IMR-90 (cell line): Measurements from ENCODE around the gene KDM2B. TPM values are rescaled to one million over a fixed set of nuclear protein-coding genes. Genes with fewer than 3 reads are reported as not detected.

ENCODE experiments used
- ATAC-seq: fragments of 200-7000 bp; cut with Tn5 transposase; 2 replicates; pipeline ENCODE4 v1.9.1; 2020; ENCODE audit warnings: low read depth, mild to moderate bottlenecking, moderate library complexity
- BruUV-seq: library from RNA; stranded (reverse); fragments of 400-500 nt; replicated peaks from 2 replicates; lab custom pipeline; 2021; lab: Mats Ljungman, UMichigan
- CTCF ChIA-PET: fragments of 300-600 bp; formaldehyde crosslinking; extraction: SDS; loops from one replicate; lab custom pipeline; 2021; ENCODE audit warnings: antibody characterized with exemption; lab: Yijun Ruan, JAX
- POLR2A ChIA-PET: fragments of 300-600 bp; sonication (Branson Sonifier 250); formaldehyde crosslinking; loops from one replicate; lab custom pipeline; 2022; ENCODE audit warnings: antibody characterized with exemption; ENCODE audit not compliant: unreplicated experiment; lab: Charles Lee
- DNase-seq: peaks from one replicate; pipeline ENCODE4 v3.0.0; 2013
- H2AFZ ChIP-seq: replicated peaks from 2 replicates; pipeline ENCODE3; 2013; ENCODE audit warnings: low read length, mild to moderate bottlenecking; ENCODE audit not compliant: poor library complexity
- H2AK5ac ChIP-seq: 2 replicates; pipeline ENCODE4 v1.6.1; 2013; ENCODE audit warnings: low read depth, low read length, inconsistent platforms
- H2AK9ac ChIP-seq: replicated peaks from 2 replicates; pipeline ENCODE3; 2013; ENCODE audit warnings: mild to moderate bottlenecking, low read depth, low read length, moderate library complexity; ENCODE audit not compliant: poor library complexity
- H2BK120ac ChIP-seq: 2 replicates; pipeline ENCODE4 v1.6.1; 2013; ENCODE audit warnings: low read depth, low read length, inconsistent platforms
- H2BK15ac ChIP-seq: 3 replicates; pipeline ENCODE4 v1.6.1; 2013; ENCODE audit warnings: low read depth, low read length, inconsistent platforms
- H2BK20ac ChIP-seq: 2 replicates; pipeline ENCODE4 v1.6.1; 2013; ENCODE audit warnings: low read depth, mild to moderate bottlenecking, inconsistent platforms, low read length, moderate library complexity
- H2BK5ac ChIP-seq: 2 replicates; pipeline ENCODE4 v1.6.1; 2013; ENCODE audit warnings: mild to moderate bottlenecking, low read depth, low read length, inconsistent platforms; ENCODE audit not compliant: poor library complexity, severe bottlenecking
- H3K14ac ChIP-seq: replicated peaks from 2 replicates; pipeline ENCODE4 v1.6.1; 2013; ENCODE audit warnings: low read depth, low read length, inconsistent platforms
- H3K18ac ChIP-seq: 2 replicates; pipeline ENCODE4 v1.6.1; 2013; ENCODE audit warnings: low read depth, low read length, control low read depth
- H3K23ac ChIP-seq: 2 replicates; pipeline ENCODE4 v1.6.1; 2013; ENCODE audit warnings: low read depth, low read length, inconsistent platforms
- H3K27ac ChIP-seq: 2 replicates; pipeline ENCODE4 v1.5.1; 2013; ENCODE audit warnings: mild to moderate bottlenecking, control low read depth, low read length; ENCODE audit not compliant: insufficient read depth
- H3K27me3 ChIP-seq: 2 replicates; pipeline ENCODE4 v1.6.1; 2013; ENCODE audit warnings: low read length; ENCODE audit not compliant: control insufficient read depth, insufficient read depth
- H3K36me3 ChIP-seq: 2 replicates; pipeline ENCODE4 v1.6.1; 2013; ENCODE audit warnings: low read length, mixed read lengths; ENCODE audit not compliant: control insufficient read depth, insufficient read depth
- H3K4ac ChIP-seq: 2 replicates; pipeline ENCODE4 v1.6.1; 2013; ENCODE audit warnings: low read depth, low read length, inconsistent platforms
- H3K4me1 ChIP-seq: 2 replicates; pipeline ENCODE4 v1.6.1; 2013; ENCODE audit warnings: low read length, mixed read lengths; ENCODE audit not compliant: control insufficient read depth, insufficient read depth
- H3K4me2 ChIP-seq: 2 replicates; pipeline ENCODE4 v1.6.1; 2013; ENCODE audit warnings: low read depth, mild to moderate bottlenecking, control low read depth, low read length, moderate library complexity
- H3K4me3 ChIP-seq: 2 replicates; pipeline ENCODE4 v1.5.1; 2013; ENCODE audit warnings: low read depth, mild to moderate bottlenecking, control low read depth, low read length, moderate library complexity; ENCODE audit not compliant: insufficient read depth
- H3K56ac ChIP-seq: 2 replicates; pipeline ENCODE4 v1.6.1; 2013; ENCODE audit warnings: low read length, inconsistent platforms; ENCODE audit not compliant: insufficient read depth; ENCODE audit errors: extremely low read depth
- H3K79me1 ChIP-seq, 2 experiments: 2 replicates each; pipeline ENCODE4 v1.6.1; 2013; ENCODE audit warnings: low read length in 2 of 2, inconsistent platforms in 1 of 2, low read depth in 1 of 2
- H3K9ac ChIP-seq: 2 replicates; pipeline ENCODE4 v1.6.1; 2013; ENCODE audit warnings: low read depth, low read length, control low read depth
- H3K9me1 ChIP-seq: 2 replicates; pipeline ENCODE4 v1.6.1; 2013; ENCODE audit warnings: low read length, inconsistent platforms; ENCODE audit not compliant: insufficient read depth
- H3K9me3 ChIP-seq: 2 replicates; pipeline ENCODE4 v1.6.1; 2013; ENCODE audit warnings: low read length; ENCODE audit not compliant: control insufficient read depth, insufficient read depth
- H4K20me1 ChIP-seq: 2 replicates; pipeline ENCODE4 v1.6.1; 2013; ENCODE audit warnings: low read length, inconsistent platforms; ENCODE audit not compliant: insufficient read depth
- H4K5ac ChIP-seq: 2 replicates; pipeline ENCODE4 v1.6.1; 2013; ENCODE audit warnings: mild to moderate bottlenecking, low read depth, low read length, control low read depth
- H4K8ac ChIP-seq, 2 experiments: 2 replicates each; pipeline ENCODE4 v1.6.1; 2013; ENCODE audit warnings: low read depth in 2 of 2, low read length in 2 of 2, control low read depth in 1 of 2, inconsistent platforms in 1 of 2
- H4K91ac ChIP-seq: 2 replicates; pipeline ENCODE4 v1.6.1; 2013; ENCODE audit warnings: low read depth, low read length, inconsistent platforms; ENCODE audit not compliant: insufficient read depth
- BHLHE40 ChIP-seq: fragments of 150-350 bp; IDR thresholded peaks from 2 replicates; pipeline ENCODE4 v1.6.1; 2016; ENCODE audit warnings: mild to moderate bottlenecking, low read depth, low read length
- CEBPB ChIP-seq: IDR thresholded peaks from 2 replicates; pipeline ENCODE4 v1.6.1; 2012; ENCODE audit warnings: low read depth, low read length, improper control_type of control experiment
- CHD1 ChIP-seq: IDR thresholded peaks from 2 replicates; pipeline ENCODE4 v1.6.1; 2012; ENCODE audit warnings: low read depth, low read length, improper control_type of control experiment
- ELK1 ChIP-seq: fragments of 150-350 bp; IDR thresholded peaks from 2 replicates; pipeline ENCODE4 v1.6.1; 2016; ENCODE audit warnings: low read depth, mild to moderate bottlenecking, low read length, moderate library complexity, borderline replicate concordance
- FOS ChIP-seq: fragments of 150-350 bp; IDR thresholded peaks from 2 replicates; pipeline ENCODE4 v1.6.1; 2016; ENCODE audit warnings: low read depth, low read length
- MAZ ChIP-seq: IDR thresholded peaks from 2 replicates; pipeline ENCODE4 v1.6.1; 2012; ENCODE audit warnings: low read depth, mild to moderate bottlenecking, low read length, improper control_type of control experiment, moderate library complexity, borderline replicate concordance
- MXI1 ChIP-seq: IDR thresholded peaks from 2 replicates; pipeline ENCODE4 v1.6.1; 2012; ENCODE audit warnings: low read depth, mild to moderate bottlenecking, low read length, moderate library complexity, borderline replicate concordance
- NFE2L2 ChIP-seq: fragments of 150-350 bp; IDR thresholded peaks from 2 replicates; pipeline ENCODE4 v1.6.1; 2016; ENCODE audit warnings: low read depth, mild to moderate bottlenecking, low read length
- POLR2A ChIP-seq: IDR thresholded peaks from 2 replicates; pipeline ENCODE4 v1.6.1; 2012; ENCODE audit warnings: mild to moderate bottlenecking, low read depth, low read length
- RAD21 ChIP-seq: IDR thresholded peaks from 2 replicates; pipeline ENCODE4 v1.6.1; 2012; ENCODE audit warnings: low read length, improper control_type of control experiment
- RCOR1 ChIP-seq: IDR thresholded peaks from 2 replicates; pipeline ENCODE4 v1.6.1; 2012; ENCODE audit warnings: mild to moderate bottlenecking, low read length, improper control_type of control experiment; ENCODE audit not compliant: insufficient replicate concordance
- RFX5 ChIP-seq: IDR thresholded peaks from 2 replicates; pipeline ENCODE4 v1.8.0; 2012; ENCODE audit warnings: low read depth, mild to moderate bottlenecking, low read length, moderate library complexity
- SMC3 ChIP-seq: fragments of 150-350 bp; IDR thresholded peaks from 2 replicates; pipeline ENCODE4 v1.6.1; 2016; ENCODE audit warnings: low read depth, mild to moderate bottlenecking, antibody characterized with exemption, low read length, moderate library complexity
- USF2 ChIP-seq: fragments of 150-350 bp; IDR thresholded peaks from 2 replicates; pipeline ENCODE4 v1.6.1; 2017; ENCODE audit warnings: mild to moderate bottlenecking, antibody characterized with exemption, low read length, low read depth
- WGBS, 2 experiments: methylation state at CpG; one replicate each; pipeline versions ENCODE4 v1.1.5 to v1.1.7; 2013; ENCODE audit warnings: missing lambda C conversion rate in 2 of 2; ENCODE audit not compliant: insufficient read length in 1 of 2; ENCODE audit errors: extremely low coverage in 2 of 2; 5-methylcytosine and 5-hydroxymethylcytosine counted together
- dilution Hi-C: fragments of 300-500 bp; cut with HindIII; formaldehyde crosslinking; loops from one replicate; pipeline ENCODE4 v1.14.3; 2018; ENCODE audit warnings: low sequenced_read_pairs; ENCODE audit not compliant: unreplicated experiment
- in situ Hi-C: fragments of 300-500 bp; cut with MboI; formaldehyde crosslinking; loops from 3 replicates; pipeline ENCODE4 v1.14.3; 2019; ENCODE audit warnings: low sequenced_read_pairs, inconsistent platforms, mixed read lengths
- intact Hi-C: fragments of 100-400 bp; cut with micrococcal nuclease; formaldehyde crosslinking; loops from 2 replicates; pipeline ENCODE4 v1.10.0; 2022
- polyA plus RNA-seq, 3 experiments: library from polyadenylated mRNA; depleted of rRNA; stranded (reverse); fragments of >200 nt; gene quantifications; 2 replicates each; pipeline ENCODE4 v1.2.3, GENCODE V29; 2012; ENCODE audit warnings: low replicate concordance in 1 of 3
- total RNA-seq: library from RNA; depleted of rRNA; stranded (reverse); fragments of >200 nt; gene quantifications from 2 replicates; pipeline ENCODE4 v1.2.3, GENCODE V29; 2012

Gene KDM2B
- total and polyA plus RNA-seq, 2 of the 4 experiments (the other 2 are of a cell fraction) = 22.6 to 24.2 TPM

GRCh38 chr12:121571920-121572319 lies 8.9 kb downstream of the KDM2B start:
- intact Hi-C loops = no loop called here

More at GRCh38 chr12:121571920-121572319, 8.9 kb downstream of the KDM2B start:
- H2AK9ac ChIP-seq = no peak overlapping the region
- H3K36me3 ChIP-seq = peaks cover 20% of the 10 kb centered on the region
- peaks cover 9% of the 10 kb centered on the region for H3K4me1 ChIP-seq
- no peak overlapping the region for H2BK5ac ChIP-seq
- H4K20me1 ChIP-seq = no peaks in the 10 kb centered on the region
- in situ Hi-C loops (no loop called here), dilution Hi-C loops (no loop called here)
- H3K79me1 ChIP-seq = peaks cover 16 to 26% of the 10 kb centered on the region in 2 experiments
- no peak overlapping the region for H3K18ac ChIP-seq
- no peak overlapping the region for H3K27ac ChIP-seq
- H2BK120ac ChIP-seq = no peak overlapping the region
- no peak overlapping the region for H2AK5ac ChIP-seq
- H3K23ac ChIP-seq = no peak overlapping the region
- H2BK20ac ChIP-seq = no peak overlapping the region
- no peak for TF ChIP-seq RAD21
- TF ChIP-seq MAZ = no peak
- no peak for TF ChIP-seq FOS
- TF ChIP-seq BHLHE40 = no peak
- no peak for TF ChIP-seq NFE2L2
- TF ChIP-seq CHD1 = no peak
- no peak for TF ChIP-seq ELK1
- no peak for TF ChIP-seq MXI1
- TF ChIP-seq USF2 = no peak
- no peak for TF ChIP-seq SMC3
- TF ChIP-seq POLR2A = no peak
- no peak for TF ChIP-seq RFX5
- no peak for TF ChIP-seq RCOR1
- TF ChIP-seq CEBPB = no peak
- H3K4ac ChIP-seq = no peak overlapping the region
- ChIA-PET POLR2A (no interaction called here), CTCF (no interaction called here)
- no peaks in the 10 kb centered on the region for H3K9me3 ChIP-seq
- no peak overlapping the region for H4K8ac ChIP-seq
- H3K14ac ChIP-seq = no peak overlapping the region
- H3K9ac ChIP-seq = no peak overlapping the region
- no peak for DNase-seq
- no peak overlapping the region for H4K5ac ChIP-seq
- H3K4me3 ChIP-seq = no peak overlapping the region
- H4K91ac ChIP-seq = no peak overlapping the region
- H3K56ac ChIP-seq = no peak overlapping the region
- no peak overlapping the region for H2BK15ac ChIP-seq
- no peak overlapping the region for H2AFZ ChIP-seq
- BruUV-seq = no TSS peak
- WGBS, 2 experiments = no CpG with 5 or more reads among the region's 9 CpGs
- no peaks in the 10 kb centered on the region for H3K27me3 ChIP-seq
- H3K9me1 ChIP-seq = peaks cover 7% of the 10 kb centered on the region
- no peak overlapping the region for H3K4me2 ChIP-seq
- ATAC-seq = no peak
